Central memory CD8-positive, alpha-beta T cell (primary cell): ENCODE data around the gene SRC.

Experiments
- ATAC-seq: fragments of 150-1000 bp; cut with Tn5 transposase; replicated peaks from 2 replicates; pipeline ENCODE4 v1.10.0; 2022; ENCODE audit warnings: mild to moderate bottlenecking, moderate FRiP score, moderate number of reproducible peaks; ENCODE audit not compliant: poor library complexity, severe bottlenecking; ENCODE audit errors: extremely low read depth
- DNase-seq, 2 donors: peaks; one replicate each; pipeline ENCODE4 v3.0.0; 2021; ENCODE audit warnings: low spot score in 2 of 2
- H3K27ac Mint-ChIP-seq: one replicate; pipeline ENCODE4 v1.8.0; 2022; ENCODE audit warnings: low read depth, mild to moderate bottlenecking, moderate library complexity, mixed read lengths
- H3K27me3 Mint-ChIP-seq: one replicate; pipeline ENCODE4 v1.8.0; 2022; ENCODE audit warnings: mixed read lengths
- H3K36me3 Mint-ChIP-seq: one replicate; pipeline ENCODE4 v1.8.0; 2022; ENCODE audit warnings: mild to moderate bottlenecking, moderate library complexity, mixed read lengths; ENCODE audit not compliant: insufficient read depth
- H3K4me1 Mint-ChIP-seq: one replicate; pipeline ENCODE4 v1.8.0; 2022; ENCODE audit warnings: mixed read lengths
- H3K4me3 Mint-ChIP-seq: one replicate; pipeline ENCODE4 v1.8.0; 2022; ENCODE audit warnings: mild to moderate bottlenecking, moderate library complexity, mixed read lengths
- H3K9me3 Mint-ChIP-seq: one replicate; pipeline ENCODE4 v1.8.0; 2022; ENCODE audit warnings: mixed read lengths

The SRC gene

GRCh38 chr20:37397954-37398749 is 52.2 kb downstream of the SRC start:
- H3K27ac Mint-ChIP-seq: no peak overlapping the region
- no peaks in the 10 kb centered on the region for H3K4me1 Mint-ChIP-seq
- no peak overlapping the region for H3K4me3 Mint-ChIP-seq
- no peaks in the 10 kb centered on the region for H3K27me3 Mint-ChIP-seq
- peaks cover 2% of the 10 kb centered on the region for H3K36me3 Mint-ChIP-seq
- ATAC-seq (no peak), DNase-seq (no peak)
- H3K9me3 Mint-ChIP-seq: no peaks in the 10 kb centered on the region

DNA sequence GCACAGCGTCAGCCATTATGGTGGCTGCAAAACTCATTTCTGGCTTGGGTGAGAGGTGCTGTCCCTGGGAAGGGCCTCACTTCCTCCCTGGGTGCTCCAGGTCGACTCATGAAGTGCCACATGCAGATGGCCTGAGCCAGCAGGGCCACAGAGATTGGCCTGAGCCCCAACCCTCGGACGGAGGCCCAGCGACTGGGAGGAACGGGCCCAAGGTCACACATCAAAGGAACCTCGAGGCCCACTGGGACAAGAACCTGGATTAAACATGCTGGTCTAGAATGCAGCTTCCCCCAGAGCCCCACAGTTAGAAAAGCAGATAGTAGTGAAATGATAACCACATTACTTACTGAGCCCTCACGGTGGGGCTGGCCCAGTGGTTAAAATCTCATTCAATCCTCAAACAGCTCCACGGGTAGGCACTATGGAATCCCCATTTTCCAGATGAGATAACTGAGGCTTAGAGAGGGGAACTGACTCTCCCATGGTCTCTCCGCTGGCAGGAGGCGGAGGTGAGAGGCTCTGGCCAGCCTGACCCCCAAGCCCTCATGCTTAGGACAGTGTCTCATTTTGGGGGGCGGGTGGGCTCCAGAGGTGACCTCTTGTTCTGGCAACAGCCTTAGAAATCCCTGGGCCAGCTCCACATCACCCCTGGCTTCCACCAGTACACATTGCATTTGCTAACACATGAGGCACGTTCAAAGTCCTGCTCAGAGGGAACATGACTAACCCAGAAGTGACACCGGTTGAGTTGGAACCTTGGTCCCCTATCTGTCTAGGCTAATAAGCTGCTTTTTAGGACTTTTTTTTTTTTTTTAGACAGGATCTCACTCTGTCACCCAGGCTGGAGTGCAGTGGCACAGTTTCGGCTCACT is 53.0 kb downstream of the SRC start:
- no peak for ATAC-seq
- no peak overlapping the region for H3K27ac Mint-ChIP-seq
- no peaks in the 10 kb centered on the region for H3K27me3 Mint-ChIP-seq

DNA sequence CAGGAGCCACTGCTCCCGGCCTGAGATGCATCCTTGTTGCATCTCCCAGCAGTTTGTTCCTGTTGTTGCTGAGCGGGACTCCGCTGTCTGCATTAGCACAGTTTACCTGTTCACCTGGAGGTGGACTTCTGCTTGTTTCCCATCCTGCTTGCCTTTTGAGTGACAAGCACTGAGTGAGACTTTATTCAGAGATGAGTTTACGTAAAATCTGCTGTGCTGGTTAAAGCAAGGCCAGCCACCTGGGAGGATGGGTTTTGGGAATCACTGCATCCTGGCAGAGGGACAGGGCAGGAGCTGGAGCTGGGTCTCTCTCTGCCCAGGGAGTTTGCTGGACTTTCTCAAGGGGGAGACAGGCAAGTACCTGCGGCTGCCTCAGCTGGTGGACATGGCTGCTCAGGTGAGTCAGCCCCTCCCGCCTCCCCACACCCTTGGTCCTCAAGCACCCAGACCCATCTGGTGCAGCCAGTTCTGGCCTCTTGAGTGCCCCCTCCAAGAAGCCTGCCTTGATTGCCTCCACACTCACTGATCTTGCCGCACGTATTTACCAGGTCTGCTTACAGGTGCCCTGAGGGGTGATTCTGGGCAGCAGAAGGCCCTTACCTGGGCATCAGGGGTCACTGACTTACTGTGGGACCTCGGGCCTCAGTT is 55.5 kb downstream of the SRC start:
- DNase-seq: no peak
- Mint-ChIP-seq H3K36me3 (peaks cover 5% of the 10 kb centered on the region), H3K27me3 (peaks cover 15% of the 10 kb centered on the region), H3K9me3 (no peaks in the 10 kb centered on the region), H3K27ac (no peak overlapping the region), H3K4me3 (no peak overlapping the region), H3K4me1 (peaks cover 7% of the 10 kb centered on the region)
- no peak for ATAC-seq

More for the DNA sequence above, 53.0 kb downstream of the SRC start:
- no peaks in the 10 kb centered on the region for H3K9me3 Mint-ChIP-seq
- H3K4me3 Mint-ChIP-seq: no peak overlapping the region
- no peaks in the 10 kb centered on the region for H3K4me1 Mint-ChIP-seq
- H3K36me3 Mint-ChIP-seq: peaks cover 4% of the 10 kb centered on the region
- no peak for DNase-seq

DNA sequence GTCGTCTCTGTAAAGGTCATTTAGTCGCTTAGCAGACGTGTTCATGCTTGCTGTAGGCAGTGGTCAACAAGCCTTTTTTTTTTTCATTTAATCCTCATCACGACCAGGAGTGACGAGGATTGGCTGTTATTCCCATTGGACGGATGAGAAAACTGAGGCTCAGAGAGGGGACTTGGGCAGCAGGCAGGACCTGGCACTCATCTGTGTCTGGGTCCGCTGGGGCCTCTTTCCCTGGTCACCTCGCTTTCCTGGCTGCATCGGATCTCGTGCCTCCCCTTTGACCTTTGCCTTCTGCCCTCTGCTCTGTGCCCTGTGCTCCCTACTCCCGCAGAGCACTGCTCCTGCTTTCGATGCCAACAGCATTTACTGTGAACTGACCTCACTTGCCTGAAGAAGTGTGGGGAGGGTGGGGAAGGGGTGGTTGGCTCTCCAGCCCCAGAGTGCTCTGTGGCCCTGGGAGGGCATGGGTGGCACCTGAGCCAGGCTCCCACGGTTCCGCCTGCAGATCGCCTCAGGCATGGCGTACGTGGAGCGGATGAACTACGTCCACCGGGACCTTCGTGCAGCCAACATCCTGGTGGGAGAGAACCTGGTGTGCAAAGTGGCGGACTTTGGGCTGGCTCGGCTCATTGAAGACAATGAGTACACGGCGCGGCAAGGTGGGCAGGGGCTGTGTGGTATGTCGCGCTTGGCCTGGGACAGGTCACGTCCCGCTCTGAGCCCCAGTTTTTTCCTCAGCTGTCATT is 56.2 kb downstream of the SRC start:
- H3K4me3 Mint-ChIP-seq: no peak overlapping the region
- ATAC-seq (no peak), DNase-seq (no peak)
- peaks cover 5% of the 10 kb centered on the region for H3K36me3 Mint-ChIP-seq
- H3K4me1 Mint-ChIP-seq: peaks cover 8% of the 10 kb centered on the region
- no peaks in the 10 kb centered on the region for H3K9me3 Mint-ChIP-seq
- H3K27me3 Mint-ChIP-seq: peaks cover 17% of the 10 kb centered on the region
- no peak overlapping the region for H3K27ac Mint-ChIP-seq

DNA sequence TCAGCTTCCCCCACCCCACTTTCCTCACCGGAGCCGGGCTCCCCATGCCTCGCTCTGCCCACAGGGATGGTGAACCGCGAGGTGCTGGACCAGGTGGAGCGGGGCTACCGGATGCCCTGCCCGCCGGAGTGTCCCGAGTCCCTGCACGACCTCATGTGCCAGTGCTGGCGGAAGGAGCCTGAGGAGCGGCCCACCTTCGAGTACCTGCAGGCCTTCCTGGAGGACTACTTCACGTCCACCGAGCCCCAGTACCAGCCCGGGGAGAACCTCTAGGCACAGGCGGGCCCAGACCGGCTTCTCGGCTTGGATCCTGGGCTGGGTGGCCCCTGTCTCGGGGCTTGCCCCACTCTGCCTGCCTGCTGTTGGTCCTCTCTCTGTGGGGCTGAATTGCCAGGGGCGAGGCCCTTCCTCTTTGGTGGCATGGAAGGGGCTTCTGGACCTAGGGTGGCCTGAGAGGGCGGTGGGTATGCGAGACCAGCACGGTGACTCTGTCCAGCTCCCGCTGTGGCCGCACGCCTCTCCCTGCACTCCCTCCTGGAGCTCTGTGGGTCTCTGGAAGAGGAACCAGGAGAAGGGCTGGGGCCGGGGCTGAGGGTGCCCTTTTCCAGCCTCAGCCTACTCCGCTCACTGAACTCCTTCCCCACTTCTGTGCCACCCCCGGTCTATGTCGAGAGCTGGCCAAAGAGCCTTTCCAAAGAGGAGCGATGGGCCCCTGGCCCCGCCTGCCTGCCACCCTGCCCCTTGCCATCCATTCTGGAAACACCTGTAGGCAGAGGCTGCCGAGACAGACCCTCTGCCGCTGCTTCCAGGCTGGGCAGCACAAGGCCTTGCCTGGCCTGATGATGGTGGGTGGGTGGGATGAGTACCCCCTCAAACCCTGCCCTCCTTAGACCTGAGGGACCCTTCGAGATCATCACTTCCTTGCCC is 57.4 kb downstream of the SRC start:
- Mint-ChIP-seq H3K27ac (no peak overlapping the region), H3K4me1 (peaks cover 8% of the 10 kb centered on the region), H3K27me3 (peaks cover 30% of the 10 kb centered on the region), H3K4me3 (no peak overlapping the region), H3K9me3 (no peaks in the 10 kb centered on the region), H3K36me3 (peaks cover 7% of the 10 kb centered on the region)
- DNase-seq: no peak
- no peak for ATAC-seq

DNA sequence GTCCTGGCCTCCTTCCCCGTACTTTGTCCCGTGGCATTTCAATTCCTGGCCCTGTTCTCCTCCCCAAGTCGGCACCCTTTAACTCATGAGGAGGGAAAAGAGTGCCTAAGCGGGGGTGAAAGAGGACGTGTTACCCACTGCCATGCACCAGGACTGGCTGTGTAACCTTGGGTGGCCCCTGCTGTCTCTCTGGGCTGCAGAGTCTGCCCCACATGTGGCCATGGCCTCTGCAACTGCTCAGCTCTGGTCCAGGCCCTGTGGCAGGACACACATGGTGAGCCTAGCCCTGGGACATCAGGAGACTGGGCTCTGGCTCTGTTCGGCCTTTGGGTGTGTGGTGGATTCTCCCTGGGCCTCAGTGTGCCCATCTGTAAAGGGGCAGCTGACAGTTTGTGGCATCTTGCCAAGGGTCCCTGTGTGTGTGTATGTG is 58.5 kb downstream of the SRC start:
- no peak overlapping the region for H3K4me3 Mint-ChIP-seq
- peaks cover 7% of the 10 kb centered on the region for H3K36me3 Mint-ChIP-seq
- H3K27me3 Mint-ChIP-seq: peaks cover 41% of the 10 kb centered on the region
- peaks cover 14% of the 10 kb centered on the region for H3K4me1 Mint-ChIP-seq
- ATAC-seq (no peak), DNase-seq (no peak)
- H3K9me3 Mint-ChIP-seq: no peaks in the 10 kb centered on the region
- no peak overlapping the region for H3K27ac Mint-ChIP-seq

- H3K27ac Mint-ChIP-seq: no peak overlapping the region
- peaks cover 49% of the 10 kb centered on the region for H3K27me3 Mint-ChIP-seq
- no peak for DNase-seq
- H3K4me3 Mint-ChIP-seq: peak overlapping the region; percentile 65
- ATAC-seq: no peak
- peaks cover 7% of the 10 kb centered on the region for H3K36me3 Mint-ChIP-seq
- no peaks in the 10 kb centered on the region for H3K9me3 Mint-ChIP-seq
- peaks cover 15% of the 10 kb centered on the region for H3K4me1 Mint-ChIP-seq
These were observed 59.5 kb downstream of the SRC start for GRCh38 chr20:37405351-37405897.

- Mint-ChIP-seq H3K27ac (no peak overlapping the region), H3K4me1 (peaks cover 15% of the 10 kb centered on the region), H3K4me3 (peak overlapping the region; percentile 65), H3K9me3 (no peaks in the 10 kb centered on the region), H3K36me3 (peaks cover 4% of the 10 kb centered on the region), H3K27me3 (peaks cover 49% of the 10 kb centered on the region)
- DNase-seq: no peak
- no peak for ATAC-seq
These were observed 60.4 kb downstream of the SRC start for GRCh38 chr20:37406010-37406998.

GRCh38 chr20:37407019-37407566 is 61.2 kb downstream of the SRC start:
- H3K4me3 Mint-ChIP-seq: peak overlapping the region; percentile 65
- H3K4me1 Mint-ChIP-seq: peaks cover 15% of the 10 kb centered on the region
- DNase-seq: no peak
- H3K36me3 Mint-ChIP-seq: peaks cover 4% of the 10 kb centered on the region
- H3K9me3 Mint-ChIP-seq: no peaks in the 10 kb centered on the region
- no peak overlapping the region for H3K27ac Mint-ChIP-seq
- peaks cover 49% of the 10 kb centered on the region for H3K27me3 Mint-ChIP-seq
- ATAC-seq: peak; percentile 17

DNA sequence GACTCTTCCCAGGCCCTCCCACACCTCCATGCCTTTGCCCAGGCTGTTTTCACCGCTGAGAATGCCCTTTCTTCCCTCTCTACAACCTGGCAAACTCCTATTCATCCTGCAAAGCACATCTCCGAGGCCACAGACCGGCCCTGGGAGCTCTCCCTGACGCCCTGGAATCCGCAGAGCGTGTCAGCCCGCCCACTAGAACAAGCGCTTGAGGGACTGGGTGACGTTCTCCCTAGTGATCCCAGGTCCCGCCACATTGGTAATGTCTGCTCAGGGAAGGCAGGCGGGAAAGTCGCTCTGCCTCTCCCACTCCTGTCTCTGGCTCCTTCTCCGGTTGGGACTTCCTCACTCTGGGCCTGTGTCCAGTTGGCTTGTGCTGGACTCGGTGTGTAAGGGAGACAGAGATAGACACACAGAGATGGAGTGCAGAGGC is 61.6 kb downstream of the SRC start:
- Mint-ChIP-seq H3K27ac (no peak overlapping the region), H3K4me3 (peak overlapping the region; percentile 65), H3K9me3 (no peaks in the 10 kb centered on the region), H3K27me3 (peaks cover 49% of the 10 kb centered on the region), H3K4me1 (peaks cover 15% of the 10 kb centered on the region), H3K36me3 (peaks cover 4% of the 10 kb centered on the region)
- DNase-seq (no peak), ATAC-seq (no peak)
